Esophagus squamous epithelium (tissue), 5 donors: ENCODE data around the gene CARD6. TPM values are rescaled to one million over a fixed set of nuclear protein-coding genes. Genes with fewer than 3 reads are reported as not detected.

Experiments used
- DNase-seq: peaks from one replicate; lab custom pipeline; 2025; lab: John Stamatoyannopoulos, UW
- H3K27ac ChIP-seq, 4 donors: fragments of 200-600 bp; sonication (generic); one replicate each; pipeline ENCODE4 v1.5.1; 2016 to 2019; ENCODE audit warnings: mild to moderate bottlenecking in 1 of 4
- H3K27me3 ChIP-seq, 4 donors: fragments of 200-600 bp; sonication (generic); 1 replicate in 3 of 4; 2 replicates in 1 of 4; pipeline versions ENCODE4 v1.5.1 to v1.6.0; 2017 to 2021; ENCODE audit warnings: antibody characterized with exemption in 1 of 4
- H3K36me3 ChIP-seq, 3 donors: fragments of 200-600 bp; sonication (generic); one replicate each; pipeline ENCODE4 v1.5.1; 2016 to 2019
- H3K4me1 ChIP-seq, 3 donors: fragments of 200-600 bp; sonication (generic); one replicate each; pipeline ENCODE4 v1.5.1; 2017 to 2019
- H3K4me3 ChIP-seq, 4 donors: fragments of 200-600 bp; sonication (generic); 1 replicate in 3 of 4; 2 replicates in 1 of 4; pipeline ENCODE4 v1.5.1; 2016 to 2019; ENCODE audit warnings: mild to moderate bottlenecking in 2 of 4, moderate library complexity in 1 of 4
- H3K9me3 ChIP-seq, 3 donors: fragments of 200-600 bp; sonication (generic); one replicate each; pipeline ENCODE4 v1.5.1; 2016 to 2019
- CTCF ChIP-seq, 6 experiments: fragments of 450-650 bp in 4 of 6; fragments of 200-600 bp in 2 of 6; sonication (generic) in 2 of 6; IDR thresholded peaks; one replicate each; pipeline ENCODE4 v1.5.1; 2016 to 2019; ENCODE audit warnings: antibody characterized with exemption in 6 of 6, mild to moderate bottlenecking in 4 of 6, moderate library complexity in 4 of 6
- POLR2A ChIP-seq, 4 donors: fragments of 450-650 bp; IDR thresholded peaks; one replicate each; pipeline ENCODE4 v1.6.1; 2017; ENCODE audit warnings: antibody characterized with exemption in 4 of 4, mild to moderate bottlenecking in 4 of 4, moderate library complexity in 3 of 4
- WGBS, 2 donors: methylation state at CpG; one replicate each; pipeline ENCODE4 v1.1.5; 2018; 5-methylcytosine and 5-hydroxymethylcytosine counted together
- intact Hi-C: fragments of 100-400 bp; cut with DNase I; formaldehyde crosslinking; loops from one replicate; pipeline ENCODE4 v1.15.0; 2022
- total RNA-seq, 4 donors: library from RNA; depleted of rRNA; stranded (reverse); fragments of >200 nt; gene quantifications; one replicate each; pipeline ENCODE4 v1.1.0, GENCODE V29; 2016
- donor health status: DM: yes; HTN: yes; CAD: no.

The CARD6 gene
- total RNA-seq, 4 donors from 2014 or later, result 17.7 to 20.4 (median 19.2) TPM

- WGBS, 2 donors, result 0 to 1% methylated on average over 20 to 21 of the region's 21 CpGs
- DNase-seq, result no peak
- intact Hi-C loops, result no loop called here
- H3K4me3 ChIP-seq, result peak overlapping the region; percentile 51 to 78 (median 62)
- H3K9me3 ChIP-seq, result no peaks in the 10 kb centered on the region
- peaks cover 23 to 47% (median 25%) of the 10 kb centered on the region in 3 donors for H3K36me3 ChIP-seq
- no peak for TF ChIP-seq POLR2A (IDR thresholded peaks at IDR 0.05)
- no peak for TF ChIP-seq CTCF (IDR thresholded peaks at IDR 0.05)
- peaks cover 7 to 55% (median 17%) of the 10 kb centered on the region in 3 donors for H3K4me1 ChIP-seq
- no peaks in the 10 kb centered on the region for H3K27me3 ChIP-seq
- H3K27ac ChIP-seq, result peak overlapping the region; percentile 94 to 98 (median 96)
Measured at GRCh38 chr5:40834391-40834848, 6.7 kb upstream of the CARD6 start.

GRCh38 chr5:40834849-40835787 lies 6.0 kb upstream of the CARD6 start, which contains the start of gene RPL37:
TSS of gene RPL37 (minus strand) at chr5:40835222. CDS start at chr5:40835185, 37 bp downstream.
- intact Hi-C loops, result no loop called here
- Histone ChIP-seq H3K4me3 (peak within 1 kb of the TSS; percentile 51 to 78 (median 62)), H3K4me1 (peaks cover 7 to 53% (median 17%) of the 10 kb centered on the region in 3 donors), H3K36me3 (peaks cover 19 to 40% (median 25%) of the 10 kb centered on the region in 3 donors), H3K27me3 (no peaks in the 10 kb centered on the region), H3K27ac (peak within 1 kb of the TSS; percentile 94 to 98 (median 96)), H3K9me3 (no peaks in the 10 kb centered on the region)
- DNase-seq, result peak; percentile 87
- TF ChIP-seq CTCF (IDR thresholded peaks at IDR 0.05), result peak in 3 of 6 experiments; percentile 3 to 27 (median 17)
- TF ChIP-seq POLR2A (IDR thresholded peaks at IDR 0.05), result peak in 3 of 4 donors; percentile 58 to 86 (median 79)
- WGBS, 2 donors, result 6 to 18% methylated on average over 17 to 37 of the region's 61 CpGs

GRCh38 chr5:40838086-40838485 lies 3.1 kb upstream of the CARD6 start:
- Histone ChIP-seq H3K4me3 (no peak overlapping the region), H3K9me3 (no peaks in the 10 kb centered on the region), H3K4me1 (peaks cover 10 to 45% (median 18%) of the 10 kb centered on the region in 3 donors), H3K27me3 (no peaks in the 10 kb centered on the region), H3K36me3 (peaks cover 0 to 11% (median 1%) of the 10 kb centered on the region in 3 donors), H3K27ac (no peak overlapping the region)
- TF ChIP-seq CTCF (IDR thresholded peaks at IDR 0.05) (no peak), POLR2A (IDR thresholded peaks at IDR 0.05) (no peak)
- no peak for DNase-seq
- intact Hi-C loops, result no loop called here
- 76 to 85% methylated on average over 6 of the region's 6 CpGs for WGBS, 2 donors

- Histone ChIP-seq H3K27me3 (no peaks in the 10 kb centered on the region), H3K36me3 (peaks cover 0 to 32% (median 0%) of the 10 kb centered on the region in 3 donors), H3K4me1 (peaks cover 5 to 27% (median 8%) of the 10 kb centered on the region in 3 donors), H3K9me3 (no peaks in the 10 kb centered on the region), H3K4me3 (peak overlapping the region; percentile 21 to 71 (median 48)), H3K27ac (peak overlapping the region in 3 of 4 donors; percentile 80 to 90 (median 86))
- no peak for DNase-seq
- TF ChIP-seq POLR2A (IDR thresholded peaks at IDR 0.05) (no peak), CTCF (IDR thresholded peaks at IDR 0.05) (no peak)
- WGBS, 2 donors, result 17 to 21% methylated on average over 2 of the region's 2 CpGs
- intact Hi-C loops, result no loop called here
Measured at GRCh38 chr5:40842351-40842750, 1.2 kb downstream of the CARD6 start.
